LHCN-M2 (cell line): ENCODE measurements around the gene TMEM87B. TPM values are rescaled to one million over a fixed set of nuclear protein-coding genes. Genes with fewer than 3 reads are reported as not detected.

Experiments used
- DNase-seq: peaks from one replicate; pipeline ENCODE4 v3.0.0-alpha.2; 2012; ENCODE audit warnings: low read depth
- polyA plus RNA-seq: library from polyadenylated mRNA; unstranded; fragments of >200 nt; gene quantifications from one replicate; pipeline ENCODE4 v1.2.1, GENCODE V29; 2012; ENCODE audit warnings: missing spikeins
- total RNA-seq: library from RNA; depleted of rRNA; stranded (reverse); fragments of >200 nt; gene quantifications from 2 replicates; pipeline ENCODE4 v1.2.3, GENCODE V29; 2014; rRNA removed

Gene TMEM87B, protein sequence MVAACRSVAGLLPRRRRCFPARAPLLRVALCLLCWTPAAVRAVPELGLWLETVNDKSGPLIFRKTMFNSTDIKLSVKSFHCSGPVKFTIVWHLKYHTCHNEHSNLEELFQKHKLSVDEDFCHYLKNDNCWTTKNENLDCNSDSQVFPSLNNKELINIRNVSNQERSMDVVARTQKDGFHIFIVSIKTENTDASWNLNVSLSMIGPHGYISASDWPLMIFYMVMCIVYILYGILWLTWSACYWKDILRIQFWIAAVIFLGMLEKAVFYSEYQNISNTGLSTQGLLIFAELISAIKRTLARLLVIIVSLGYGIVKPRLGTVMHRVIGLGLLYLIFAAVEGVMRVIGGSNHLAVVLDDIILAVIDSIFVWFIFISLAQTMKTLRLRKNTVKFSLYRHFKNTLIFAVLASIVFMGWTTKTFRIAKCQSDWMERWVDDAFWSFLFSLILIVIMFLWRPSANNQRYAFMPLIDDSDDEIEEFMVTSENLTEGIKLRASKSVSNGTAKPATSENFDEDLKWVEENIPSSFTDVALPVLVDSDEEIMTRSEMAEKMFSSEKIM
- total RNA-seq, result 27.4 and 31.6 TPM in 2 replicates
- polyA plus RNA-seq, result 10.2 TPM

DNA sequence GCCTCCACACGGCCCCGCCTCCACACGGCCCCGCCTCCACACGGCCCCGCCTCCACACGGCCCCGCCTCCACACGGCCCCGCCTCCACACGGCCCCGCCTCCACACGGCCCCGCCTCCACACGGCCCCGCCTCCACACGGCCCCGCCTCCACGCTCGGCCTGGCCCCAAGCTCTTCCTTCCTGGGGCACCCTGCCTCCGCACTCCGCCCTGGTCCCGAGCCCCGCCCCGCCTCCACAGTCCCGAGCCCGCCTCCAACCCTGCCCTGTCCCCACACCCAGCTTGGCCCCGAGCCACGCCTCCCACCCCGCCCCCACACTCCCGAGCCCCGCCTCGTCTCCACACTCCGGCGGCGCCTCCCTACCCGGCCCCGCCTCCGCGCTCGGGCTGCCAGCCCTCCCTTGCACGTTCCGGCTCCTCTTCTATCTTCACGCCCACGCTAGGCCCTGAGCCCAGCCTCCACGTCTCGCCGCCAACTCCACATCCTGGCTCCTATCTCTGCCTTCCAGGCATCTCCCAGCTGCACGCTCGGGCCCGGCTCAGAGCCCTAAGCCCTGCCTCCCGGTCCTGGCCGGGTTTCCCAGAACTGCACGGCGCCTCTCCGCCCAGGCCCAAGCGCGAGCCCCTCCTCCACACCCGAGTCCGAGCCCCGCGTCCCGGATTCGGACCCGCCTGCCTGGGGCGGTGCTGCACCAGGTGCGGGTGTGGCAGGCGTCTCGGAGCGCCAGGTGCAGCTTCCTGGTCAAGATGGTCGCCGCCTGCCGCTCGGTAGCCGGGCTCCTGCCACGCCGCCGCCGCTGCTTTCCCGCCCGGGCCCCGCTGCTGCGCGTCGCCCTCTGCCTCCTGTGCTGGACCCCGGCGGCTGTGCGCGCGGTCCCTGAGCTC lies at the start of gene TMEM87B:
TSS of gene TMEM87B (plus strand) at position 423 of the 883 bp plus-strand sequence. CDS start at position 746, 323 bp downstream.
- peak; percentile 95 for DNase-seq

- no peak for DNase-seq
Measured at GRCh38 chr2:112005406-112006075, 49.5 kb upstream of the TMEM87B start.

DNA sequence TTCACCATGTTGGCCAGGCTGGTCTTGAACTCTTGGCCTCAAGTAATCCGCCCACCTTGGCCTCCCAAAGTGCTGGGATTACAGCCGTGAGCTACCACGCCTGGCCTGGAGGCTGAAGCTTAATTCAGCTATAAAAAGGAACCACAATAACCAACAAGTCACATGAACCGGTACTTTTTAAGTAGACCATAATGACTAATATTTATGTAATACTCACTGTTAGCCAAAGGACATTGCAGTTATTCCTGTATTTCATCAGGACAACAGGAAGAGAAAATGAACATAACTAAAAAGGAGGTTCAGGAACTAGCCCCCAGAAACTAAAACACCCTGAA lies 49.0 kb upstream of the TMEM87B start:
- DNase-seq, result peak; percentile 83

DNA sequence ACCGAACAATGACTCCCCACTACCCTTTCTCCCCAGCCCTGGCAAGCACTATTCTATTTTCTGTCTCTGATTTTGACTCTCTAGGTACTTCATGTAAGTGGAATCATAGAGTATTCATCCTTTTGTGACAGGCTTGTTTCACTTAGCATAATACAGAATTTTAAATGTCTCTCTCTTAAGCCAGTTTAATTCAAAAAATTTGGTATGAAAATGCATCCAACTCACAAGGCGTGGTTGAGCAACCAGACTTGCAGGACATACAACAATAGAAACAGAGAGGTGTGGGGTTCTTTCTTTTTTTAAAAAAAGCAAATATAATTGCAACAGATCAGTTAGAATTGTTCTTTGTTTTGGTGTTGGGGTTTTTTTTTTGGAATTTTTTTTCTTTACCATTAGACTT lies 47.6 kb upstream of the TMEM87B start:
- no peak for DNase-seq

DNA sequence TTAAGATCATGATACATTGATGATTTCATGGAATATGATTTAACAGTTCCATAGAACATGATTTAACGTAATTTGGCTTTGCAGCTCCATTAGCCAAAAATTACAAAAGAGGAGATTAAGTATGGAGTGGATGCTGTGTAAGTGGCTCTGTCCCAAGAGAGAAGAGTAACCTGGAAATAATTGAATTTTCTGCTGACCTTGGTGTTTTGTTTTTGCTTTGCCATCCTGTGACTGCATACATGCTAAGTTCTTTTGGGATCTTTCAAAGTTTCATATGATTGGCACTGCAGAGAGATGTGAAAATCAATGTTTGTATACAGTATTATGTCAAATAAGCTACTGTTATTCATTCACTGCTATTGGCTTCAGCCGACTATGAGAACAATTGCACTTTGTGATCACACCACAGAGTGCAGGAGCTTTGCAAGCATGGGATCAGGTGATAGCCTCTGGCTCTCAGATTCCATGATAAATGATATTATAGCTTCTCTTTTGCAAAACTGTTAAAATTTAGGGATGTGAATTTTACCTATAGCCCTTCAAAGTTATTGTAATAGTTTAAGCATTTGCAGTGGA lies 46.1 kb upstream of the TMEM87B start:
- no peak for DNase-seq

DNA sequence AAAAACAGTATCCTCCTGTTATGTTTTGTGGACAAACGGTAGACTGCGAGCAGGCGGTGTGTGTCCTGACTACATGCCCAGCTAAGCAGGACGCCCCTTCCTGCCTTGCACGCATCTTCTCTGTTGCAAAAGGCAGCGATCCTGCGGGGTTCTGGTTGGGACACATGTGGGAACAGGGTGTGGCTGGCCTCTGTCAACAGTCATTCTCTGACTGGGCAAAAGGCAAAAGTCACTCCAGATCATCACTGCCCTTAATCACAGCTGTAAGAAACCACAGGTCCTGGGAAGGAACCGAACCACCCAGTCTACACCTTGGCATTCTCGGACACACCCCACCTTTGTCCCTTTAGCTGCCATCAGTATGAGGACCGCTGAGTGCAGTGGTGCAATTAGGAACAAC lies 44.3 kb upstream of the TMEM87B start:
- no peak for DNase-seq

DNA sequence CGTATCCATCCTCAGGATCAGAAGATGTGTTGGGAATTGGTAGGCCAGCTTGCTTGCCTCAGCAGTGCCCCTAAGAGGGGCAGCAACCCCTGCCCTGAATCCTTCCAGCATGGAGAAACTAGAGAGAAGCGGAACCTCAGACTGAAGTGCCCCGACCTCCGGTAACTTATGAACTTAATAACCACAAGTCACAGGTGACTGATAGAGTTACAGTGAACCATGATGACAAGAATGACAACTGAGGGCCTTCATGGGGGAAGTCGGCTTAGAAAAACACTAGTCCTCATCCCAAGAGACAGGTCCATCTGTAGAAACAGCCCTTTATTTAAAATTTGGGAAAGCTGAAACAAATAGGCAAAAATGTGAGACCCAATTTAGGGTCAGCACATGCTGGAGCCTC lies 42.5 kb upstream of the TMEM87B start:
- DNase-seq, result no peak

- DNase-seq, result no peak
Measured at GRCh38 chr2:112018846-112019245, 36.2 kb upstream of the TMEM87B start.

- no peak for DNase-seq
Measured at GRCh38 chr2:112019569-112019982, 35.5 kb upstream of the TMEM87B start.

DNA sequence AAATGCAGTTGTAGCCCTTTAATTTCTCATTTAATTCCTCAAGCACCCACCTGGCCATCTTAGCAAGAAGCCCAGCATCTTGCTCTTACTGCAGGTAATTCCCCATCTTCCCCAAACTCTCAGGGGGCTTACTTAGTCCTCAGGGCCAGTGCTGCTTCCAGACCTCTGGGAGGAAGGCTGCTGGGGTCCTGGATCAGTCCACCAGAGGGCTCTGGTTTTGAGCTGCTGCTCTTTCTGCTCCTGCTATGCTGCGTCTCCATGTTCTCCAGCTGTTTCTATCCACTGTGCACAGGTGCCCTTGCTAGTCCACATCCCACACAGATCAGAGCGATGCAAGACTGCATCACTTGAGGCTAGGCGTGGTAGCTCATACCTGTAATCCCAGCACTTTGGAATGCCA lies 34.5 kb upstream of the TMEM87B start:
- DNase-seq, result no peak

DNA sequence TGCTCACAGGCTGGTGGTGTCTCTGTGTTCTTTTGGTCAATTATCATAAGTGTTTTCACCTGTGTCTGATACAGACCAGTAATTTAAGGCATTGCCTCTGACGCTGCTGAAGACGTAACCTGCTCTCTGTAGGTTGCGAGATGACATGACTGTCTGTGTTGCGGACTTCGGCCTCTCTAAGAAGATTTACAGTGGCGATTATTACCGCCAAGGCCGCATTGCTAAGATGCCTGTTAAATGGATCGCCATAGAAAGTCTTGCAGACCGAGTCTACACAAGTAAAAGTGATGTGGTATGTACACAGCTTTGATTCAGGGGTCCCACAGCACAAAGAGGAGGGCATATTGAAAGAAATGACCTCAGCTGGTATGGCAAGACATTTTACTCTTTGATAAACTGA lies 33.8 kb upstream of the TMEM87B start:
- DNase-seq, result no peak

DNA sequence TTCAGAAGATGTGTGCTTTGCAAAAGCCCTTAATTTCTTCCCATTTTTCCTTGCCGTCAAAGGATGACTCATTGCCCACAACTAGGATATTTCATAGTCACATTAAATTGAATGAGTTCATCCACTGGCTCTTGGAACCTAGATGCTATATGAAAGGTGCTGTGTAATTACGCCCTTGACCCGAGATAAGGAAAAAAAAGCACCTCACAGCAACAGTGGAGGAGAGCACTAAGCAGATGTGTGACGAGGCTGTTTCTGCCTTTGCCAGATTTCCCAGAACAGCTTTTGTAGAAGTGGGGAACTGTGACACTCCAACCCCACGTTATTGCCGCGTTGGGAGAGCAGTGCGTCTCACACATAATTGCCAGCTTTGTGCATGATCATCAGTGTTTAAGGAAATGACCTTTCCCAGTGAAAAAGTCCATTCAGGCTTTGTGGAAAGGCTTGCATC lies 33.3 kb upstream of the TMEM87B start:
- peak; percentile 49 for DNase-seq

GRCh38 chr2:112023707-112024106 lies 31.4 kb upstream of the TMEM87B start:
- DNase-seq, result no peak

- no peak for DNase-seq
Measured at GRCh38 chr2:112024231-112024630, 30.8 kb upstream of the TMEM87B start.

DNA sequence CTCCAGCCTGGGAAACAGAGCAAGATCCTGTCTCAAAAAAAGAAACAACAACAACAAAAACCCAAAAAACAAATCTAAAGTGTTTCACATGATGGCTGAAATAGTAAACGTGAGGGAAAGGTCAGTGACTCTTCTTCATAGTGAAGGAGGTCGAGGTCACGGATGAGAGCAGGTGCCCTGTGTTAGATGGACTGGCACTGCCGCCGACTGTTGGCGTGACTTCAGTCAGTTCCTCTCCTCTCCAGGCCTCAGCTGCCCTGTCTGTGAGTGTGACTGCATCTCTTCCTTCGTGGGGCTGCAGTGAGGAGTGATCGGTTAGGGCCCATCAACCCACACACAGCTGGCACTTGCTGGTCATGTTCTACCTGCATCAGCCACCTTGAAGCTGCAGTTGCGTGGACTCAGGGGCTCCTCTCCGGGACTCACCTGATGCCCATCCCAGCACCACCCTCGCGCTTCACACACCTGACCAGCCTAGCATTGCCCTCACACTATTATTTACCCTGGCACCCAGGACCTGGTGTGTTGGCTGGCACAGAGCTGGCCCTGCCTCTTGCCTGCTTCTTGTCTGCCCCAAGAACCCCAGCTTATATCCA lies 30.1 kb upstream of the TMEM87B start:
- no peak for DNase-seq

DNA sequence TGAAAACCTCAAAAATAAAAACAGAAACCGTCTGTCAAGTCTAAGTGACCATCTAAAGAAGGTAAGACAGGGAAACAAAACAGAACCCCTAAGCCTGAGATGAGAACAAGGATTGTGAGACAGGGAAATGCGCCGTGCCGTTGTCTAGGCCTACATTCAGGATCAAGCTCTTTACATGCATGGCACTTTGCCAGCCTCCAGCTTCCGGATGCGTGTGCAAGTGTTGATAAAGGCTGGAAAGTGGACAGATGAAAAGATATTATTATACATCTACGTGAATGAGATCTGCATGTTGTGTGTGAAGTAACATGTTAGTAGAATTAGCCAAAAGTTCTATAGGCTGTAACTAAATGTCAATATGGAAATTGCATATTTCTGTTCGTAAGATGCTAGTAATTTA lies 28.6 kb upstream of the TMEM87B start:
- DNase-seq, result no peak

GRCh38 chr2:112027767-112028166 lies 27.3 kb upstream of the TMEM87B start:
- no peak for DNase-seq

DNA sequence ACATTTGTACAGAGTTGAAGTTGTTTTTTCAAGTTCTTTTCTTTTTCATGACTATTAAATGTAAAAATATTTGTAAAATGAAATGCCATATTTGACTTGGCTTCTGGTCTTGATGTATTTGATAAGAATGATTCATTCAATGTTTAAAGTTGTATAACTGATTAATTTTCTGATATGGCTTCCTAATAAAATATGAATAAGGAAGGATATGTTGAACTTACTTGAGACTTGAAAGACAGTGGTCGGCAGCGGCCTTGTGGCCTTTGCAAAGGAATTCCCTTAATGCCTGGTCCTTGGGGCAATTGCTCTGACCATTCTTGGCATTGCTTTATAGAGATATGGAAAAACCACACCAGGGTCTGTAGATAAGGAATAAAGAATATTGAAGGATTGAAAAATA lies 25.9 kb upstream of the TMEM87B start:
- no peak for DNase-seq

DNA sequence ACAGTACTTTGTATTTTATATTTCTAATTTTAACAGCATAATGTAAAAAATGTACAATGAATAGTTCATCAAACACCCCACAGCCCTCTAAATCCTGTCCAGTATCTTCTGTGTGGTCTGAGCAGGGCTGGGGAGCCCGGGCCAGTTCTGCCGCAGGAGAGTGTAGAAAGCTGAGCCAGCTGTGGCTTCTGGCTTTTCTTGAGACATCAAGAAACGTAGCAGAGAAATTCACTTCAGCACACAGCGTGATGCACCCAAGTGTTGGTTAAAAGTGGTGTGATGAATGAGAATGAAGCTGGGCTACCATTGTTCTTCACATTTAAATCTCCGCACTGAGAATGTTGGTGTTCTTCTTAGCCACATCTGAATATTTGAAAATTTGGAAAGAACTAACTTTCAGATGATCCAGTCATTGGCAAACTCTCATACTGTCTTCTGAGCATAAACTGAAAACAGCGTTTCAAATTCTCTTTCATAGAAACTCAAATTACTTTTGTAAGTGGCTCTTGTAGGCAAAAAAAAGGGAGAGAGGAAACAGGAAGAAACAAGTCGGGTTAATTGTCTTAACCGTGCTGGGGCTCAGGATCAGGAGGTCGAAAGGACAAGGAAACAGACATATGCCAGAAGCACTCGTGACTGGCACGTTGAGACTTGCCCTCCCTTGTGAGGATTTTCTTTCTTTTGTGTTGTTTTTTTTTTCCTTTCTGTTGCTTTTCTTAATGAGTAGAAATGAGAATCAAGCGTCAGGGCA lies 23.4 kb upstream of the TMEM87B start:
- peak; percentile 20 for DNase-seq

DNA sequence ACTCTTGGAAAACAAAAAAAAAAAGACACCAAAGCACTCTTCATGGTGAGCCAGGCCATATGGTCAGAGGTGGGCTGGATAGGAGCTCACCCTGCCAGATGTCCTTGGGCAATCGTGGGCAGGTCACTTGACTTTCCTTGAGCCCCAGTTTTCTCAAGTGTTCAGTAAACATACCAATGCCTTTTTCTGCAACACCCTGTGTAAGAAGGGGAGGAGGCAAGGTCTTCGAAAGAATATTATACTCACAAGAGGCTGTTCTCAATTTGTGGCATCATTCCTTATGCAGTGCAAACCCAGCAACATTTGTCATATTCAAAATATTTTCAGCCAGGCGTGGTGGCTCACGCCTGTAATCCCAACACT lies 22.9 kb upstream of the TMEM87B start:
- peak; percentile 11 for DNase-seq
